ENCODE measurements around the gene MPG. TPM values are rescaled to one million over a fixed set of nuclear protein-coding genes. Genes with fewer than 3 reads are reported as not detected.

MPG gene
- total RNA-seq, 1 experiment from 2014 or later: 173 TPM

- no peaks in the 10 kb centered on the region for H3K27me3 ChIP-seq (replicated peaks)
- H3K9me3 ChIP-seq (replicated peaks): no peaks in the 10 kb centered on the region
- H3K27ac ChIP-seq: peak overlapping the region; percentile 84
- peak; percentile 88 to 95 for DNase-seq (ENCODE audit: low read depth in 1 of 2, low spot score in 2 of 2)
- H3K4me3 ChIP-seq: peak overlapping the region; percentile 99
- H3K4me1 ChIP-seq (replicated peaks): peaks cover 67% of the 10 kb centered on the region
- peaks cover 33% of the 10 kb centered on the region for H3K36me3 ChIP-seq
Observed at GRCh38 chr16:76535-77272, 1.3 kb upstream of the MPG start.

GRCh38 chr16:77273-77806, 685 bp upstream of the MPG start:
- Histone ChIP-seq H3K27me3 (replicated peaks) (no peaks in the 10 kb centered on the region), H3K4me3 (peak overlapping the region; percentile 99), H3K27ac (peak overlapping the region; percentile 84), H3K36me3 (peaks cover 35% of the 10 kb centered on the region), H3K9me3 (replicated peaks) (no peaks in the 10 kb centered on the region), H3K4me1 (replicated peaks) (peaks cover 67% of the 10 kb centered on the region)
- peak; percentile 62 to 73 for DNase-seq (ENCODE audit: low read depth in 1 of 2, low spot score in 2 of 2)

- Histone ChIP-seq H3K27me3 (replicated peaks) (no peaks in the 10 kb centered on the region), H3K9me3 (replicated peaks) (no peaks in the 10 kb centered on the region), H3K27ac (peak overlapping the region; percentile 84), H3K36me3 (peaks cover 46% of the 10 kb centered on the region), H3K4me1 (replicated peaks) (peaks cover 55% of the 10 kb centered on the region), H3K4me3 (peak overlapping the region; percentile 99)
- DNase-seq (ENCODE audit: low read depth in 1 of 2, low spot score in 2 of 2): peak in 1 of 2 experiments; percentile 33
Observed at GRCh38 chr16:78444-79150, 572 bp downstream of the MPG start.

- Histone ChIP-seq H3K27me3 (replicated peaks) (no peaks in the 10 kb centered on the region), H3K27ac (no peak overlapping the region), H3K36me3 (peaks cover 54% of the 10 kb centered on the region), H3K4me3 (peak overlapping the region; percentile 99), H3K4me1 (replicated peaks) (peaks cover 55% of the 10 kb centered on the region), H3K9me3 (replicated peaks) (no peaks in the 10 kb centered on the region)
- DNase-seq (ENCODE audit: low read depth in 1 of 2, low spot score in 2 of 2): no peak
Observed at GRCh38 chr16:79151-80054, 1.4 kb downstream of the MPG start.

GRCh38 chr16:83060-83603, 5.1 kb downstream of the MPG start:
- Histone ChIP-seq H3K4me3 (no peak overlapping the region), H3K4me1 (replicated peaks) (peaks cover 32% of the 10 kb centered on the region), H3K27ac (no peak overlapping the region), H3K27me3 (replicated peaks) (no peaks in the 10 kb centered on the region), H3K36me3 (peaks cover 83% of the 10 kb centered on the region), H3K9me3 (replicated peaks) (no peaks in the 10 kb centered on the region)
- no peak for DNase-seq (ENCODE audit: low read depth in 1 of 2, low spot score in 2 of 2)

DNA sequence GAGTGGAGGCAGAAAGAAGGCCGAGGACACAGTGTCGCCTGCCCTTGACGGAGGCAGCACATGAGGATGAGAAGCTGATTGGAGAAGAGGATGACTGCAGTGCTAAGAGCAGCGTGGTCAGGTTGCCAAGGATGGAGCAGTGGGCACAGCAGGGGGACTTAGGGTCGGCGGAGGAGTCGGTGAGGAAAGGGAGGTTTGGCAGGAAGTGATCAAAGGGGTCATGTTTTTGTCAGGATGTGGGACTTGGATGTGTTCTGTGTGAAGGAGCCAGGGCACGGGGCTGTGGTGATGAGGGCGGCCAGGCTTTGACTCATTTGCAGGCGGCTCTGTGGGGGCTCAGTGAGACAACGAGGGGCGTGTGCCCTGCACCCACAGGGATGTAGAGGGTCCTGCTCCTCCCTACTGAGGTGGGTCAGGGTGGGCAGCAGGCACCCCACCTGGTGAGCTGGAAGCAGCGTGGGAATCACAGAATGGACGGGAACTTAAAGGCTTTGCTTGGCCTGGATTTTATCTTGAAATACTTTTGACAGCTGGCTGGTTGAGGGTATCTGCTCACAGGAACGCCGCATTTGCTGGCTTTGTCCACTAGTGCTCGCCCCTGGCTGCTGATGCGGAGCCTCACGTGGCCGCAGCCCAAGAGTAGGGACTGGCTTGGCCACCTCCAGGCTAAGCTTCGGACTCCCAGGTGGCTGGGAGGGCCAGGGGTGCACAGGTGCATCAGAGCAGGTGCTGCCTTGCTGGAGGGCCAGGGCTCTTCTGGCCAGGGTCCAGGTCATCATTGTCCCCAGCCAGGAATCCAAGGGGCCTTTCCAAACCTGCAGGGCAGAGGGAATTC, 6.0 kb downstream of the MPG start:
- Histone ChIP-seq H3K4me1 (replicated peaks) (peaks cover 24% of the 10 kb centered on the region), H3K9me3 (replicated peaks) (no peaks in the 10 kb centered on the region), H3K36me3 (peaks cover 84% of the 10 kb centered on the region), H3K27me3 (replicated peaks) (no peaks in the 10 kb centered on the region), H3K27ac (peak overlapping the region; percentile 50), H3K4me3 (no peak overlapping the region)
- no peak for DNase-seq (ENCODE audit: low read depth in 1 of 2, low spot score in 2 of 2)

DNA sequence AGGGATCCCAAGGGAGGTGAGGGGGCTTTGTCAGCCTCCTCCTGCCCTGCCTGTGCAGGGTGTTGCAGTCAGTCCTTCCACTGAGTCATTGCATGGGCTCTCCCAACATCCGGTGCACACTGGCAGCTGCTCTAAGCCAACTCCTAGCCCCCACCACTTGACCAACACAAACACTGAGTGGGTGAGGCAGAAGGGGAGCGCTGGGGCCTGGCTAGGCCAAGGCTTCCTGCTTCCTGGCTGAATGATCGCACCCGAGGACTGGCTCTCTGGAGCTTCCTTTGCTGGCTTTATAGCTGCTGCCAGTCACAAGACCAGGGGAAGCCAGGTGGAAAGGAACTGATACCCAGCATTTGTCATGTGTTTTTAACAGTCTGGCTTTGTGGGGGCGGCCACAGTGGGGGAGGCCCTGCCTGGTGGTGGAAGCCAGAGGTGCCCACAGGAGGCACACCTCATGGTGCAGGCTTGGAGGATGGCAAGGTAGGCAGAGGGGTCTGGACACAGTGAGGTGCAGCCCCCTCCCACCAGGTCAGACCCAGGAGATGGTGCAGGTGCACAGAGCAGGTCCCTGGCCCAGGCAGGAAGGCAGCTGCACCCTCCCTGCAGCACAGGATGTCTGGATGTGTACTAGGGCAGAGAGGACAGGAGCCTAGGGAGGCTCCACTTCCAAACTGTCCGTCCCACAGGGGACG, 6.8 kb downstream of the MPG start:
- Histone ChIP-seq H3K4me3 (no peak overlapping the region), H3K36me3 (peaks cover 84% of the 10 kb centered on the region), H3K27me3 (replicated peaks) (no peaks in the 10 kb centered on the region), H3K27ac (peak overlapping the region; percentile 50), H3K4me1 (replicated peaks) (peaks cover 19% of the 10 kb centered on the region), H3K9me3 (replicated peaks) (no peaks in the 10 kb centered on the region)
- DNase-seq (ENCODE audit: low read depth in 1 of 2, low spot score in 2 of 2): peak; percentile 73 to 92

DNA sequence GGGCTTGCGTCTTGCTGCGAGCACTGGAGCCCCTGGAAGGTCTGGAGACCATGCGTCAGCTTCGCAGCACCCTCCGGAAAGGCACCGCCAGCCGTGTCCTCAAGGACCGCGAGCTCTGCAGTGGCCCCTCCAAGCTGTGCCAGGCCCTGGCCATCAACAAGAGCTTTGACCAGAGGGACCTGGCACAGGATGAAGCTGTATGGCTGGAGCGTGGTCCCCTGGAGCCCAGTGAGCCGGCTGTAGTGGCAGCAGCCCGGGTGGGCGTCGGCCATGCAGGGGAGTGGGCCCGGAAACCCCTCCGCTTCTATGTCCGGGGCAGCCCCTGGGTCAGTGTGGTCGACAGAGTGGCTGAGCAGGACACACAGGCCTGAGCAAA, 7.4 kb downstream of the MPG start:
- peaks cover 84% of the 10 kb centered on the region for H3K36me3 ChIP-seq
- DNase-seq (ENCODE audit: low read depth in 1 of 2, low spot score in 2 of 2): no peak
- H3K27ac ChIP-seq: no peak overlapping the region

DNA sequence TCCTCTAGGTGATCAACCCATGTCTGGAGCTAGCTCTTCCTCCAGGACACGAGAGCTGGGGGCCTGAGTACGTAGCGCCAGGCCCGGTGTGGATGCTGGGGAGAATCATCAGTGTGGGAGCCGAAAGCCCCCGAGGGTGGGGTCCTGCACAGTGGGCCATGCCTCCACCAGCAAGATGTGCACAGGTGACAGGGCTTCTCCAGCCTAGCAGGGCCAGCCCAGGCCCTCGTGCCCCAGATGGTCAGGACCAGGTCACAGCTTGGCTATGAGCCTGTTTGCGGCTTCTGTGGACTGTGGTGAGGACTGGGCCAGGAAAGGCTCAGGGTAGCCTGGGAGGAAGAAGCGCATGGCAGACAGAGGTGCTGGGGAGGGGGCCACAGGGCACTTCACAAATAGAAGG, 7.8 kb downstream of the MPG start:
- Histone ChIP-seq H3K36me3 (peaks cover 80% of the 10 kb centered on the region), H3K27ac (no peak overlapping the region)

More for the DNA sequence above, 7.4 kb downstream of the MPG start:
- Histone ChIP-seq H3K9me3 (replicated peaks) (no peaks in the 10 kb centered on the region), H3K4me1 (replicated peaks) (peaks cover 19% of the 10 kb centered on the region), H3K4me3 (no peak overlapping the region), H3K27me3 (replicated peaks) (no peaks in the 10 kb centered on the region)

GRCh38 chr16:86483-86952, 8.5 kb downstream of the MPG start:
- Histone ChIP-seq H3K4me1 (replicated peaks) (peaks cover 19% of the 10 kb centered on the region), H3K9me3 (replicated peaks) (no peaks in the 10 kb centered on the region), H3K36me3 (peaks cover 79% of the 10 kb centered on the region), H3K27ac (no peak overlapping the region), H3K4me3 (no peak overlapping the region), H3K27me3 (replicated peaks) (no peaks in the 10 kb centered on the region)
- DNase-seq (ENCODE audit: low read depth in 1 of 2, low spot score in 2 of 2): no peak

More for the DNA sequence above, 7.8 kb downstream of the MPG start:
- Histone ChIP-seq H3K9me3 (replicated peaks) (no peaks in the 10 kb centered on the region), H3K4me3 (no peak overlapping the region), H3K27me3 (replicated peaks) (no peaks in the 10 kb centered on the region), H3K4me1 (replicated peaks) (peaks cover 19% of the 10 kb centered on the region)
- DNase-seq (ENCODE audit: low read depth in 1 of 2, low spot score in 2 of 2): no peak

- H3K4me1 ChIP-seq (replicated peaks): peaks cover 19% of the 10 kb centered on the region
- H3K4me3 ChIP-seq: no peak overlapping the region
- H3K36me3 ChIP-seq: peaks cover 70% of the 10 kb centered on the region
Observed at GRCh38 chr16:88613-89012, 10.6 kb downstream of the MPG start.

More at GRCh38 chr16:88613-89012, 10.6 kb downstream of the MPG start:
- no peaks in the 10 kb centered on the region for H3K9me3 ChIP-seq (replicated peaks)
- no peak for DNase-seq (ENCODE audit: low read depth in 1 of 2, low spot score in 2 of 2)
- H3K27ac ChIP-seq: no peak overlapping the region
- H3K27me3 ChIP-seq (replicated peaks): no peaks in the 10 kb centered on the region

All from SJSA1 (cell line).